Stimulated activated CD8-positive, alpha-beta memory T cell treated with anti-CD3 and anti-CD28 coated beads, Interleukin-7, amount 100 ng/mL, for 24 hours (primary cell): ENCODE data around the gene NANS.
"Not testable (repeated sequence)": the region's sequence is repeated elsewhere in the genome, so short reads cannot be mapped to it uniquely, and the experiment has no call there.

Experiments used
- DNase-seq: peaks from one replicate; pipeline ENCODE4 v3.0.0-alpha.2; 2020; ENCODE audit warnings: low read depth

NANS gene

DNA sequence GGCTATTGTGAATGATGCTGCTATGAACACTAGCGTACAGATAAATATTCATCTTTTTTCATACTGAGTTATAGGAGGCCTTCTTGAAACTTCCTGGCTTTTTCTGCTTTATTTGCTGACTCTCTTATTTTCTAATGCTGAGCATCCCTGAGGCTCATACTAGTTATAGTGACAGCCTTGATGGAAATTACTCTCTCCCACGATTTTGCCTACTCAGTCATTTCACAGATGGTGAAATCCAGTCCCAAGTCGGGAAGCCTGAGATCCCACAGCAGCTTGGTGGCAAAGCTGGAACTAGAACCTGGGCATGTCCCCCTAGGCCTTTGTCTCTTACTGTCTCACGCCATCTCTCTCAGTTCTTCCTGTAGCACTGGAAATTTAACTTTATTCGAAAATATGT is 22.4 kb downstream of the NANS start:
- DNase-seq, result no peak

DNA sequence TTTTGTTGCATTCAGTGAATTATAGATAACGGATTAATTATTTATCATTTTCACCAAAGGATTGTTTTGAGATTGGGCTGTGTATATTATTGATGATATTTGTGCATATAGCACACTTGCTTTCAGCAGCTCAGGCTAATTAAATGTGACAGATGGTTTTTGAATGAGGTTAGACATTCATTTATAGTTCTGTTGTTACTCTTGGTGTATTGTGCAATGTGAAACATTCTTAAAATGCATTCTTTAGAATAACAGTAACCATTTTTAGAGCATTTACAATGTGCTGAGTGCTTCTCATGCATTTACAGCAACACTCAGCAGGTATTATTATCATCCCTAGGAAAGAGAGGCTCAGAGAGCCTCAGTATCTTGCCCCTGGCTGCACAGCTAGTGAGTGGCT is 23.8 kb downstream of the NANS start:
- no peak for DNase-seq

DNA sequence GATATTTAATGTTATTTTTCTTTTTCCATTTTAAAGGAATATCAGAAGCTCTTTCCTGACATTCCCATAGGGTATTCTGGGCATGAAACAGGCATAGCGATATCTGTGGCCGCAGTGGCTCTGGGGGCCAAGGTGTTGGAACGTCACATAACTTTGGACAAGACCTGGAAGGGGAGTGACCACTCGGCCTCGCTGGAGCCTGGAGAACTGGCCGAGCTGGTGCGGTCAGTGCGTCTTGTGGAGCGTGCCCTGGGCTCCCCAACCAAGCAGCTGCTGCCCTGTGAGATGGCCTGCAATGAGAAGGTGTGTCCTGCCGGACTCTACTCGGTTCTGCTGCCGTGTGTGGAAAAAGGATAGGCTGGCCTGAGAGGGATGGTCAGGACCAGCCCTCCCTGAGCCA is 24.2 kb downstream of the NANS start:
- no peak for DNase-seq

GRCh38 chr9:98081477-98082219 is 25.1 kb downstream of the NANS start:
- no peak for DNase-seq

DNA sequence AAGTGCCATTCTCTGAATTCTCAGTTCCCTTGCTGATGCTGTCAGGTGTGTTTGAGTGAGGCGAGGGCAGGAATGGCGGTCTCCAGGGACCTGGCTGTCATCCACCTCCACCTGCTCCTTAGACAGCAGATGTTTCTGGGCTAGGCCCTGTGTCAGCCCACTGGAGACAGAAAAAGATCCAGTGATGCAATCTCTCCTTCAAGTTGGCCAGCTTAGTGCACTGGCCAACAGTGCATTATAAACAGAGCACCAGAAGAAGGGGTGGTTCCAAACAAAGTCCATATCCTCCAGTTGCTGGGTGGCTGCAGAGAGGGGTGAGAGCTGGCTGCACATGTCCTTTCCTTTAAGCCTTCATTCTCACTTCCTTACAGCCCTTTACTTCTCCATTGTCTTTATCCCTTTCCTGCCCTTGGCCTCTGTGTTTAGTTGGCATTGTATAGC is 26.5 kb downstream of the NANS start:
- no peak for DNase-seq

DNA sequence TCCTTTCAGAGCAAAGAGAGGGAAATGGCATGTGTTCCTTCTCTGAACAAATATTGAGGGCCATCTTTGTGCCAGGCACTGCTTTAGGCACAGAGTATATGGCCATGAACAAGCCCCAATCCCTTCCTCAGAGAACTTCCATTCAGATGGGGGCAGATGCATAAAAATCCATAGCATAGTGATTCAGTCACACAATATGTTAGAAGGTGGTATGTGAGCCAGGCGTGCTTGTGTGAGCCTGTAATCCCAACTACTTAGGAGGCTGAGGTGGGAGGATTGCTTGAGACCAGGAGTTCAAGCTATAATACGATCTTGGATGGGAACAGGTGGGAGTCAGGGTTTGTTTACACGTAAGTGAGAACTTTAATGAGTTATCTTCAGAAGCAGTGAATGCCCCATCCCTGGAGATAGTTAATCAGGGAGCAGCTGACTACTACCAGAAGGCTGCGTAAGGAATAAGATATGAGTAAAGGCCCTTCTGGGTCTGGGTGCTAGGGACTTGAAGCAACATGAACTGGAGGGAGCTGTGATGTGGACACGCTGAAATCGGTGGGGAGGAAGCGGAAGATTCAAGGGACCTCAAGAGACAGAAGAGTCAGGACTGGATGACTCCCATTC is 27.1 kb downstream of the NANS start:
- DNase-seq, result no peak

- no peak for DNase-seq
These were observed 27.9 kb downstream of the NANS start for GRCh38 chr9:98084396-98084795.

GRCh38 chr9:98085058-98085457 is 28.5 kb downstream of the NANS start:
- DNase-seq, result no peak

- DNase-seq, result no peak
These were observed 29.4 kb downstream of the NANS start for GRCh38 chr9:98085944-98086343.

- no peak for DNase-seq
These were observed 29.9 kb downstream of the NANS start for GRCh38 chr9:98086461-98086860.

- DNase-seq, result no peak
These were observed 31.2 kb downstream of the NANS start for GRCh38 chr9:98087420-98088354.

- DNase-seq, result not testable (repeated sequence)
These were observed 34.1 kb downstream of the NANS start for GRCh38 chr9:98090674-98091073.

GRCh38 chr9:98091735-98092612 is 35.4 kb downstream of the NANS start:
- DNase-seq, result no peak

- DNase-seq, result no peak
These were observed 36.0 kb downstream of the NANS start for GRCh38 chr9:98092613-98092931.

DNA sequence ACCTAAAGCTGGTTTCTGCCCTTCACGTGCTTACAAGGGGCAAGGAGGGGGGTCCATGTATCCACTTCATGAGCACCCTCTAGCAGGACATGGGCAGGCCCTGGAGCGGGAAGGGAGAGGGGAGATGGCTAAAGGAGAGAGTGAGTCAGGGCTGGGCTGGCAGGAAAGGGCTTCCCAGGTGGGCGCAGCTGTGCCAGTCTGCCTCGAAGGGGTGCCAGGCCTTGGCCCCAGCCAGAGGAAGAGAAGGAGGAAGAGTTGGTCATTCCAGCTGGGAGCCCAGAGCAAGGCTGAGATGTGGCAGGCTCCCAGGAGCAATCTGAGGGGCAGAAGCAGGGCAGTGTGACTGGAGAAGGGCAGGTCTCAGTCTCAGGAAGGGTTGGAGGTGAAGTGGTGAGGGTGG is 37.8 kb downstream of the NANS start:
- DNase-seq, result no peak

DNA sequence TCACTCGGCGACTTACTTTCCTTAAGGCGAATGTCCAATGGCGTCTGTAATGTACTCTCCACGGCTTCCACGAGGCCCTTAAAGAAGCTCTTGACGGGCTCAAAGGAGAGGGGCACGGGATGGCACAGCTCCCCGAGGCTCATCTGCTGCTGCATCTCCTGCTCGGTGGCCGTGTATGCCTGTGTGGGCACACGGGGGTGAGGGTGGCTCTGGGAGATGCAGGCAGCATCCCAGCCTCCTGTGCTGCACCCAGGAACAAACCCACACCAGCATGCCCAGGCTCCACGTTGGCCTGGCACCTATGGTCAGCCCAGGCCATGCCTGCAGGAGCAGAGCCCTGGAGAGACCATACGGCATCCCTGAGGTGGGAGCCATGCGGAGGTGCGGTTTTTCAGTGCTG is 38.3 kb downstream of the NANS start:
- no peak for DNase-seq

- DNase-seq, result no peak
These were observed 38.9 kb downstream of the NANS start for GRCh38 chr9:98095401-98095800.

DNA sequence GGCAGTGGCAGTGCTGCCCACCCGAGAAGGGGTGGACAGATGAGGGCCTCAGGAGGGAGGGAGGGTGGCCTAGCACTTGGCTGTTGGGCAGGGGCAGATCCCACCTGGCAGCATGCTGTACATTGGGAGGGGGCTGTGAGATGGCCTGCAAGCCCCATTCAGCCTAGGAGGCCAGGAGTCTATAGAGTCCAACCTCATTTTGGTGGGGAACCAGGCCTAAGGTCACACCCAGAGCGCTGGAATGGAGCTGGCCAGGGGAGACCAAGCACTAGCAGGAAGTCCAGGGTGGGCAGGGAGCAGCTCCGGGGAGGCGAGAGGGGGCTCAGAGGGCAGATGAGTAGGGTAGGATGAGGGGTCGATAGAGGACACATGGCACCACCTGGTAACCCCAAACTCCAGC is 39.6 kb downstream of the NANS start:
- DNase-seq, result no peak

- DNase-seq, result no peak
These were observed 41.3 kb downstream of the NANS start for GRCh38 chr9:98097836-98098235.

- no peak for DNase-seq
These were observed 42.8 kb downstream of the NANS start for GRCh38 chr9:98099346-98099745.

GRCh38 chr9:98099898-98100297 is 43.4 kb downstream of the NANS start:
- DNase-seq, result no peak

DNA sequence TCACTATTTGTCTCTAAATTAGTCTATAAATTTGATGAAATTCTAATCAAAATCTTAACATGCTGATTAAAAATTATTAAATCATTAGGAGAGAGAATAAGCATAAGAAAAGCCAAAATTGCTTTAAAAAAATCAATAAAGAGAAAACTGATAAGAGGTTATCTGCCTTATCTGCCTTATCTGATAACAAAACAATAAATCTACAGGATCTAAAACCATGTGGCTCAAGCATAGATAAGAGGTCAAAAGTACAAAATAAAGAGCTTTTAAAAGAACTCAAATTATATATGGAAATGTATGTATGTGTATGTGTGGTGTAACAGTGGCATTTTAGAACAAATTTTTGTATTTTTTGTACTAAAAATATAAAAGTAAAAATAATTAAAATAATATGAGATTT is 43.9 kb downstream of the NANS start:
- no peak for DNase-seq
